Naive thymus-derived CD8-positive, alpha-beta T cell (primary cell): ENCODE data around the gene TBC1D5. TPM values are rescaled to one million over a fixed set of nuclear protein-coding genes. Genes with fewer than 3 reads are reported as not detected.
A peak's percentile ranks its signal among the peaks of the same experiment; 100 is the strongest.
"Not testable (repeated sequence)": the region's sequence is repeated elsewhere in the genome, so short reads cannot be mapped to it uniquely, and the experiment has no call there.

Experiments used
- ATAC-seq, 2 donors: fragments of 150-1000 bp; cut with Tn5 transposase in 1 of 2; sonication (Bioruptor Pico), chemical (Tn5 transposase) in 1 of 2; 1 replicate in 1 of 2; 2 replicates in 1 of 2; pipeline ENCODE4 v1.10.0; 2021; ENCODE audit warnings: mild to moderate bottlenecking in 2 of 2, moderate library complexity in 2 of 2
- POLR2A ChIA-PET: fragments of 350-600 bp; sonication (Branson Sonifier 250); formaldehyde crosslinking; loops from one replicate; lab custom pipeline; 2021; ENCODE audit warnings: antibody characterized with exemption; lab: Charles Lee
- DNase-seq, 10 donors: peaks; one replicate each; pipeline versions ENCODE4 v3.0.0 to v3.0.0-alpha.2; 2020 to 2022
- H3K27ac Mint-ChIP-seq, 10 donors: one replicate each; pipeline ENCODE4 v1.8.0; 2020 to 2022; ENCODE audit warnings: mild to moderate bottlenecking in 10 of 10, mixed read lengths in 10 of 10, moderate library complexity in 4 of 10, inconsistent platforms in 1 of 10
- H3K27me3 Mint-ChIP-seq, 5 donors: one replicate each; pipeline ENCODE4 v1.8.0; 2021 to 2022; ENCODE audit warnings: mixed read lengths in 5 of 5
- H3K36me3 Mint-ChIP-seq, 3 donors: one replicate each; pipeline ENCODE4 v1.8.0; 2020 to 2022; ENCODE audit warnings: mixed read lengths in 3 of 3, mild to moderate bottlenecking in 2 of 3, inconsistent platforms in 1 of 3
- H3K4me1 Mint-ChIP-seq, 4 donors: one replicate each; pipeline ENCODE4 v1.8.0; 2021 to 2022; ENCODE audit warnings: mixed read lengths in 4 of 4
- H3K4me3 Mint-ChIP-seq, 10 donors: one replicate each; pipeline ENCODE4 v1.8.0; 2020 to 2022; ENCODE audit warnings: mild to moderate bottlenecking in 10 of 10, mixed read lengths in 10 of 10, moderate library complexity in 6 of 10, inconsistent platforms in 1 of 10
- H3K9me3 Mint-ChIP-seq, 9 donors: one replicate each; pipeline ENCODE4 v1.8.0; 2020 to 2022; ENCODE audit warnings: mixed read lengths in 9 of 9, mild to moderate bottlenecking in 3 of 9, inconsistent platforms in 1 of 9, moderate library complexity in 1 of 9
- polyA plus RNA-seq, 3 donors: library from polyadenylated mRNA; unstranded; fragments of 300-500 nt; fragmentation: Illumina TruSeq; gene quantifications; one replicate each; pipeline ENCODE4 v1.2.3, GENCODE V29; 2021
- total RNA-seq, 8 experiments: library from RNA in 2 of 8; stranded (reverse) in 2 of 8; gene quantifications; one replicate each; pipeline ENCODE4 v1.2.3 and lab custom pipeline; 2021 to 2026

TBC1D5 gene
- total and polyA plus RNA-seq, 5 experiments from 2014 or later = 21.8 to 34.7 (median 27.2) TPM

DNA sequence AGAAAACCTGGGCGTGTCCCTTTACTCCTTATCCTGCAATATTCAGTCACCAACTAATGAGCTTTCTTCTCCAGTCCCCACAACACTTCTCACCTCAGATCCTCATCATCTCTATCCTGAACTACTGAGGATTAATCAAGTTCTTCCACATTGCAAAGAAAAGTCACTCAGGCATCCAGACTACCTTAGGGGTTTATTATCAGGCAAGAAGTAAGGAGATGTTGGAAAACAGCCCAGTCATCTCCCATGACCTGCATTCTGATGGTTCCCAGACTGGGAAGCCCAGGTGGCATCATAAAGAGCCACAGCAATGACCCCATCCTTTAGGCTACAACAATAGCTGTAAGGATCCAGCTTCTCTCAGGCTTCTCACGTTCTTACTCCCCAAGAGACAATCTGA, 3.5 kb upstream of the TBC1D5 start:
- no peak for ATAC-seq
- H3K36me3 Mint-ChIP-seq = no peaks in the 10 kb centered on the region
- H3K4me3 Mint-ChIP-seq = no peak overlapping the region
- POLR2A ChIA-PET = no interaction called here
- H3K9me3 Mint-ChIP-seq = no peaks in the 10 kb centered on the region
- DNase-seq = no peak
- no peaks in the 10 kb centered on the region for H3K27me3 Mint-ChIP-seq
- peak overlapping the region in 2 of 10 donors; percentile 4 to 33 for H3K27ac Mint-ChIP-seq
- peaks cover 16 to 40% (median 31%) of the 10 kb centered on the region in 4 donors for H3K4me1 Mint-ChIP-seq

DNA sequence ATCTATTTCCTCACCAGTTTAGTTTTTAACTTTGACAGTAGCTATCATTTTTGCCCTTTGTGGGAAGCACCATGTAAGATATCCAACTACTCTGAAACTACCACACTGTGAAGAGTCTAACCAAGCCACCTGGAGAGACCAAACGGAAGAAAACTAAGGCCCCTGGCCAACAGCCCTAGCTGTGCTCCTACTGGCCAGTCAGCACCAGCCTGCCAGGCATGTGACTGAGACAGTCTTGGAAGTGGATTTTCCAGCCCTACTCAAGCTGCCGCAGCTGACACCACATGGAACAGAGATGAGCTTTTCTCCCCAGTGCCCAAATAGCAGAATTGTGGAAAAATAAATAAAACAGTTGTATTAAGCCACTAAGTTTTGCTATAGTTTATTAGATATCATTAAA, 2.9 kb upstream of the TBC1D5 start:
- H3K4me3 Mint-ChIP-seq = peak overlapping the region in 1 of 10 donors; percentile 4
- DNase-seq (no peak), ATAC-seq (no peak)
- peaks cover 19 to 46% (median 35%) of the 10 kb centered on the region in 4 donors for H3K4me1 Mint-ChIP-seq
- no peaks in the 10 kb centered on the region for H3K9me3 Mint-ChIP-seq
- no peaks in the 10 kb centered on the region for H3K36me3 Mint-ChIP-seq
- H3K27ac Mint-ChIP-seq = no peak overlapping the region
- POLR2A ChIA-PET = no interaction called here
- no peaks in the 10 kb centered on the region for H3K27me3 Mint-ChIP-seq

- no peaks in the 10 kb centered on the region for H3K9me3 Mint-ChIP-seq
- H3K27me3 Mint-ChIP-seq = no peaks in the 10 kb centered on the region
- no peak for ATAC-seq
- H3K36me3 Mint-ChIP-seq = no peaks in the 10 kb centered on the region
- no peak overlapping the region for H3K27ac Mint-ChIP-seq
- POLR2A ChIA-PET = no interaction called here
- DNase-seq = no peak
- peaks cover 16 to 47% (median 33%) of the 10 kb centered on the region in 4 donors for H3K4me1 Mint-ChIP-seq
- peak overlapping the region in 3 of 10 donors; percentile 26 to 65 (median 57) for H3K4me3 Mint-ChIP-seq
These were observed 2.3 kb upstream of the TBC1D5 start for GRCh38 chr3:17744693-17745092.

GRCh38 chr3:17743658-17743995, 1.2 kb upstream of the TBC1D5 start:
- ATAC-seq = no peak
- no peak for DNase-seq
- H3K36me3 Mint-ChIP-seq = peaks cover 0 to 2% (median 0%) of the 10 kb centered on the region in 3 donors
- H3K27ac Mint-ChIP-seq = peak overlapping the region in 4 of 10 donors; percentile 27 to 89 (median 56)
- H3K4me1 Mint-ChIP-seq = peaks cover 20 to 48% (median 32%) of the 10 kb centered on the region in 4 donors
- no peaks in the 10 kb centered on the region for H3K27me3 Mint-ChIP-seq
- POLR2A ChIA-PET = no interaction called here
- peak overlapping the region in 7 of 10 donors; percentile 82 to 96 (median 91) for H3K4me3 Mint-ChIP-seq
- H3K9me3 Mint-ChIP-seq = no peaks in the 10 kb centered on the region

GRCh38 chr3:17742880-17743657, 638 bp upstream of the TBC1D5 start:
- H3K4me1 Mint-ChIP-seq = peaks cover 20 to 52% (median 35%) of the 10 kb centered on the region in 4 donors
- ATAC-seq (peak; percentile 8 to 26), DNase-seq (no peak)
- H3K4me3 Mint-ChIP-seq = peak overlapping the region; percentile 82 to 96 (median 91)
- POLR2A ChIA-PET = interaction anchor here (0.6 to 1.6 kb wide), 7 partner anchors 9 to 1029 kb away, joined by 3 to 5 read pairs (median 4); partner anchors contain the start of gene PLCL2
- H3K9me3 Mint-ChIP-seq = no peaks in the 10 kb centered on the region
- no peaks in the 10 kb centered on the region for H3K27me3 Mint-ChIP-seq
- H3K36me3 Mint-ChIP-seq = peaks cover 0 to 2% (median 0%) of the 10 kb centered on the region in 3 donors
- peak overlapping the region; percentile 6 to 95 (median 87) for H3K27ac Mint-ChIP-seq

GRCh38 chr3:17741621-17742101, 770 bp downstream of the TBC1D5 start:
- Mint-ChIP-seq H3K27me3 (no peaks in the 10 kb centered on the region), H3K4me3 (peak overlapping the region; percentile 82 to 96 (median 91)), H3K4me1 (peaks cover 16 to 50% (median 42%) of the 10 kb centered on the region in 4 donors), H3K9me3 (no peaks in the 10 kb centered on the region), H3K36me3 (peaks cover 0 to 2% (median 0%) of the 10 kb centered on the region in 3 donors), H3K27ac (peak overlapping the region; percentile 51 to 89 (median 84))
- no peak for ATAC-seq
- POLR2A ChIA-PET = interaction anchor here (1.2 to 1.6 kb wide), 3 partner anchors 33 to 1030 kb away, joined by 3 to 5 read pairs (median 4); no protein-coding TSS in a partner anchor
- no peak for DNase-seq

DNA sequence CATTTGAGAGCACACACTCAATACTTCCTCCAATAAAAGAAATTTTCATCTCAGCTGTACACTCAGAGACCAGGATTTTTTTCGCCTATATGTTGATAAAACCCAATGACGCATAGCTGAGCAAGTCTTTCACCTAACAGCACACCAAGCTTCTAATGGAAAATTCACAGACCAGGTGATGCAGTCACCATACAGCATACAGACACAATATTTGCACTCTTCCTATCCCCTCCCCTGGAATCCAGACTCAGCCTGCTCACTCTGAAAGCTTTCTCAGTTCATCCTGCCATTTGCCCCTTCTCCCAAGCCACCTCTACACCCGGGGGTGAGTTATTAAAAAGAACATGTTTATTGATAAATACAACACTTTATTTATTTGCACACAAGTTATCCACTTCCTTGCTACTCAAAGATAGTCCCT, 1.7 kb downstream of the TBC1D5 start:
- POLR2A ChIA-PET = no interaction called here
- DNase-seq (no peak), ATAC-seq (no peak)
- Mint-ChIP-seq H3K9me3 (no peaks in the 10 kb centered on the region), H3K27me3 (no peaks in the 10 kb centered on the region), H3K4me1 (peaks cover 16 to 54% (median 46%) of the 10 kb centered on the region in 4 donors), H3K36me3 (peaks cover 0 to 2% (median 0%) of the 10 kb centered on the region in 3 donors), H3K27ac (peak overlapping the region in 8 of 10 donors; percentile 17 to 89 (median 74)), H3K4me3 (peak overlapping the region; percentile 68 to 96 (median 88))

DNA sequence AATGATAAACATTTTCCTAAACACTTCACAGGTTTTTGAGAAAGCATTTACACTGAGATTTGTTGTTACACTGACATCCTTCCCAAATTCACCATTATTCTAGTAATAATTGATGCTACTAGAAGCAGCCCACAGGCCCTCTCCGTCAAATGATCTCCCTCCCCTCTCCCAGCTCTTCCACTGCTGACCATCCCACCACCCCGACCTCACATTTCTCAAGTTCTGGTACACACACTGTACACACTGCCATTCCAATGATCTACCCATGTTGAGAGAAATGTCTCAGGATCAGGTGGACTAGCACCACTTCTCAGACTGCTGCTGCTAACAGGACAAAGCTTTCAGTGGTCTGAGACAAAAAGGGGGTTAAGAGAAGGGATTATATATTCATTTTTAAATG, 3.5 kb downstream of the TBC1D5 start:
- peaks cover 18 to 59% (median 51%) of the 10 kb centered on the region in 4 donors for H3K4me1 Mint-ChIP-seq
- no peaks in the 10 kb centered on the region for H3K27me3 Mint-ChIP-seq
- H3K4me3 Mint-ChIP-seq = peak overlapping the region in 2 of 10 donors; percentile 10 to 29
- H3K36me3 Mint-ChIP-seq = peaks cover 6 to 7% (median 6%) of the 10 kb centered on the region in 3 donors
- DNase-seq = no peak
- POLR2A ChIA-PET = no interaction called here
- H3K27ac Mint-ChIP-seq = peak overlapping the region in 5 of 10 donors; percentile 19 to 71 (median 28)
- ATAC-seq = no peak
- H3K9me3 Mint-ChIP-seq = no peaks in the 10 kb centered on the region

- Mint-ChIP-seq H3K27me3 (no peaks in the 10 kb centered on the region), H3K27ac (peak overlapping the region in 2 of 10 donors; percentile 16 to 24), H3K4me1 (peaks cover 19 to 59% (median 53%) of the 10 kb centered on the region in 4 donors), H3K36me3 (peaks cover 6 to 7% (median 7%) of the 10 kb centered on the region in 3 donors), H3K4me3 (no peak overlapping the region), H3K9me3 (no peaks in the 10 kb centered on the region)
- ATAC-seq (no peak), DNase-seq (no peak)
- POLR2A ChIA-PET = no interaction called here
These were observed 4.2 kb downstream of the TBC1D5 start for GRCh38 chr3:17738219-17738618.

GRCh38 chr3:17737591-17737990, 4.8 kb downstream of the TBC1D5 start:
- Mint-ChIP-seq H3K4me3 (no peak overlapping the region), H3K27ac (peak overlapping the region in 1 of 10 donors; percentile 16), H3K27me3 (no peaks in the 10 kb centered on the region), H3K36me3 (peaks cover 7 to 13% (median 12%) of the 10 kb centered on the region in 3 donors), H3K9me3 (no peaks in the 10 kb centered on the region), H3K4me1 (peaks cover 22 to 63% (median 56%) of the 10 kb centered on the region in 4 donors)
- no peak for ATAC-seq
- no peak for DNase-seq
- POLR2A ChIA-PET = no interaction called here

DNA sequence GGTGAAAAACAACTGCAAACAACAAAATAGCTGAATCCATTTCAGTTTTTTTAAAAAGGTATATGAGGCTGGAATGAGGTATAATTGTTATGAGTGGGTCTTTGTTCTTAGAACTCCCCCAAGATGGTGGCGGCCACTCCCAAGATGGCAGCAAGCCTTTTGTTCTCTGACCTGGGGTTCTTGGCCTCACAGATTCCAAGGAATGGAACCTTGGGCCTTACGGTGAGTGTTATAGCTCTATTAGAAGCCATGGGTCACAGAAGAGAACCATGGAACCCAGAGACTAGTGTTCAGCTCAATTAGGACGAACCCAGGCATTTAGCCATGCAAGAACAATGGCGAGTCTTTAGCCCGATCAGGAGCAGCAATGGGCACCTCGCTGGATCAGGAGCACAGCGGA, 7.1 kb downstream of the TBC1D5 start:
- H3K36me3 Mint-ChIP-seq = peaks cover 13 to 16% (median 13%) of the 10 kb centered on the region in 3 donors
- peak overlapping the region in 1 of 10 donors; percentile 36 for H3K4me3 Mint-ChIP-seq
- ATAC-seq, H3K9me3 Mint-ChIP-seq, DNase-seq, H3K27ac Mint-ChIP-seq, H3K27me3 Mint-ChIP-seq, POLR2A ChIA-PET: not testable (repeated sequence)
- peaks cover 18 to 57% (median 45%) of the 10 kb centered on the region in 4 donors for H3K4me1 Mint-ChIP-seq

DNA sequence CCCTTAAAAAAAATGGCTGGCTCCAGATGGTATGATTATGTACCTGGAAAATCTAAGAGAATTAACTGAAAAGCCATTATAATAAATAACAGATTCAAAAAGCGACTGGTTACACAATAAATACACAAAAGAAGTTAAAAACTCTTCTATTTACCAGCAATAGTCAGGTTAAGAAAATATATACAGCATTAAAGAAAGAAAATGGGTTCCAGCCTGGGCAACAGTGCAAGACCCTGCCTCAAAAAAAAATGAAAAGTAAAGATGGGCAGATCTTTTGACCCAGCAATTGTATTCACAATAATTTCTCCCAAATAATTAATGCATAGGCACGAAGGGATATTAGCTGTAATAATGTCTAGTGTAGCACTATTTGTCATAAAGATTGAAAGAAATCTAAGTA, 8.7 kb downstream of the TBC1D5 start:
- Mint-ChIP-seq H3K36me3 (peaks cover 13 to 26% (median 23%) of the 10 kb centered on the region in 3 donors), H3K27me3 (no peaks in the 10 kb centered on the region), H3K9me3 (no peaks in the 10 kb centered on the region), H3K27ac (no peak overlapping the region), H3K4me3 (no peak overlapping the region), H3K4me1 (peaks cover 15 to 60% (median 38%) of the 10 kb centered on the region in 4 donors)
- DNase-seq (no peak), ATAC-seq (no peak)
- POLR2A ChIA-PET = interaction anchor here (1.5 kb wide), 1 partner anchor 9 kb away, joined by 5 read pairs; the partner anchor contains the start of gene TBC1D5

- H3K4me3 Mint-ChIP-seq = no peak overlapping the region
- peaks cover 16 to 29% (median 25%) of the 10 kb centered on the region in 3 donors for H3K36me3 Mint-ChIP-seq
- H3K9me3 Mint-ChIP-seq = no peaks in the 10 kb centered on the region
- no peak for ATAC-seq
- no peaks in the 10 kb centered on the region for H3K27me3 Mint-ChIP-seq
- peak overlapping the region in 1 of 10 donors; percentile 42 for H3K27ac Mint-ChIP-seq
- H3K4me1 Mint-ChIP-seq = peaks cover 15 to 55% (median 35%) of the 10 kb centered on the region in 4 donors
- DNase-seq = no peak
- POLR2A ChIA-PET = interaction anchor here (1.5 kb wide), 1 partner anchor 9 kb away, joined by 5 read pairs; the partner anchor contains the start of gene TBC1D5
These were observed 9.2 kb downstream of the TBC1D5 start for GRCh38 chr3:17733215-17733614.
